Colonic mucosa (tissue), 4 donors: Measurements from ENCODE around the gene COPE. TPM values are rescaled to one million over a fixed set of nuclear protein-coding genes. Genes with fewer than 3 reads are reported as not detected.
A peak's percentile ranks its signal among the peaks of the same experiment; 100 is the strongest.

Experiments used
- DNase-seq: peaks from one replicate; pipeline ENCODE4 v3.0.0-alpha.2; 2020
- H3K27ac ChIP-seq: fragments of 200-600 bp; one replicate; pipeline ENCODE4 v1.8.0; 2021
- H3K27me3 ChIP-seq: fragments of 200-600 bp; one replicate; pipeline ENCODE4 v1.8.0; 2021
- H3K36me3 ChIP-seq: fragments of 200-600 bp; one replicate; pipeline ENCODE4 v1.8.0; 2021
- H3K4me1 ChIP-seq: fragments of 200-600 bp; one replicate; pipeline ENCODE4 v1.8.0; 2021; ENCODE audit warnings: mild to moderate bottlenecking
- H3K4me3 ChIP-seq: fragments of 200-600 bp; one replicate; pipeline ENCODE4 v1.8.0; 2021
- H3K9ac ChIP-seq, 2 donors: one replicate each; pipeline ENCODE4 v1.7.0; 2013; ENCODE audit warnings: control low read depth in 2 of 2, low read depth in 2 of 2, low read length in 2 of 2
- H3K9me3 ChIP-seq: fragments of 200-600 bp; one replicate; pipeline ENCODE4 v1.8.0; 2021
- intact Hi-C: fragments of 100-400 bp; cut with DNase I; formaldehyde crosslinking; loops from one replicate; pipeline ENCODE4 v1.14.1; 2022
- total RNA-seq, 2 donors: library from RNA; stranded (reverse); fragmentation: NEBNext Ultra II Directional in 1 of 2; extraction: Animal tissue kit (Norgen Biotek cat#: 25700) in 1 of 2; gene quantifications; one replicate each; pipeline ENCODE4 v1.2.1, GENCODE V29; 2021
- TF ChIP-seq, protein P1 (sequence below): fragments of 200-600 bp; IDR thresholded peaks from one replicate; pipeline ENCODE4 v1.8.0; 2022; ENCODE audit warnings: antibody characterized with exemption, mild to moderate bottlenecking
- donor health status: healthy.
- donor health status: DM: no; HTN: no; CAD: no.
- donor health status: DM: no; HTN: no; CAD: no.

COPE gene
- total RNA-seq, 2 donors from 2014 or later: 218 to 295 TPM

DNA sequence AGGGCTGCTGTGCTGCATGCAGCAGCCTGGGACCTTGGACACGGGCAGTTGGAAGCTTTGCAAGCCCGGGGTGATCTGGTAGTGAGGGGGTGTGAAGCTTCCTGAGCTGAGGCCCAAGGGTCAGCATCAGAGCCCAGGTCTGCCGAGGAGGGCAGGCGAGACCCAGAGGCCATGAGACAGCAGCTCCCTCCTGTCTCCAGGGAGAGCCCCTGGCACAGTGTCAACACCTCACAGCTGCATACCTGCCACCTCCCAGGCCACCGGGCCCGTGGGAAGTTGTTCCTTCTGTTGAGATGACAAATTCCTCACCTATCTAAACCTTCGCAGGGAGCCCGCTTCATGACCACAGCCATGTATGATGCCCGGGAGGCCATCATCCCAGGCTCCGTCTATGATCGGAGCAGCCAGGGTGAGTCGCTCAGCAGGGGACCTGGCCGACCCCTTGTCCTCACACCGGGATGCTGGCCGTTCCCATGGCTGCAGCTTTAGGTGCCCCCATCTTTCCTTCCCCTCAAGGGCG, 55.3 kb downstream of the COPE start:
- peaks cover 54% of the 10 kb centered on the region for H3K36me3 ChIP-seq

DNA sequence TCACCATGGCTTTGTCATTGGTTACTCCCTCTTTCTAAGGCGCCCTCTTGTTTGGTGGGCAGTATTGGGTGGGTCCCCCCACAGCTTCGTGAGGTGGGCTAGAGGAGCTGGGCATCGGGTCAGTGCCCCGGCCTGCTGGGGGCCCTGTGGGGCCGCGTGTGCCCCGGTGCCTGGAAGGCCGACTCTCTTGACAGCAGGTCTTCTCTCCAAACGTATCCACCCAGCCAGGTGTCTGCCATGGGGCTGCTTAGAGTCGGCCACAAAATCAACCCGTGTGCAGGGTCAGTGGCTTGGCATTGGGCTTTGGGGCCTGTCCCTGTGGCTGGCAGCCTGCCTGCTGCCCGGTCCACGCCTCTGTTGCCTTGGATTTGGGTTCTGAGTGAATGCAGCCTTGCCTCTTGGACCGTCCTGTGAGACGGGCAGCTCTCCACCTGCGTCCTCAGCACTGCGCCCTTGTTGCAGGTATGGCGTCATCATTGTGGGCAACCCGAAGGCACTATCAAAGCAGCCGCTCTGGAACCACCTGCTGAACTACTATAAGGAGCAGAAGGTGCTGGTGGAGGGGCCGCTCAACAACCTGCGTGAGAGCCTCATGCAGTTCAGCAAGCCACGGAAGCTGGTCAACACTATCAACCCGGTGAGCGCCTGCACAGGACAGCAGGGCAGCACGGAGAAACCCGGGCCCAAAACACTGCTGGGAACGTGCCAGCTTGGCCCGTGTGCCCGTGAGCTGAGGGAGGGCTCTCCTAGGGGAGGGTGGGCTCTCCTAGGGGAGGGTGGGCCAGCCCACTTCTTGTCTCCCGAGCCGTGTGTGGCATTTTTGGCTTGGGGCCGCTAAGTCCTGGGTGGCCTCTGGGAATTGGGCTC, 56.0 kb downstream of the COPE start:
- Histone ChIP-seq H3K9me3 (no peaks in the 10 kb centered on the region), H3K4me3 (no peak overlapping the region), H3K36me3 (peaks cover 54% of the 10 kb centered on the region), H3K9ac (no peak overlapping the region), H3K27ac (no peak overlapping the region), H3K4me1 (no peaks in the 10 kb centered on the region), H3K27me3 (no peaks in the 10 kb centered on the region)
- TF ChIP-seq, protein P1, sequence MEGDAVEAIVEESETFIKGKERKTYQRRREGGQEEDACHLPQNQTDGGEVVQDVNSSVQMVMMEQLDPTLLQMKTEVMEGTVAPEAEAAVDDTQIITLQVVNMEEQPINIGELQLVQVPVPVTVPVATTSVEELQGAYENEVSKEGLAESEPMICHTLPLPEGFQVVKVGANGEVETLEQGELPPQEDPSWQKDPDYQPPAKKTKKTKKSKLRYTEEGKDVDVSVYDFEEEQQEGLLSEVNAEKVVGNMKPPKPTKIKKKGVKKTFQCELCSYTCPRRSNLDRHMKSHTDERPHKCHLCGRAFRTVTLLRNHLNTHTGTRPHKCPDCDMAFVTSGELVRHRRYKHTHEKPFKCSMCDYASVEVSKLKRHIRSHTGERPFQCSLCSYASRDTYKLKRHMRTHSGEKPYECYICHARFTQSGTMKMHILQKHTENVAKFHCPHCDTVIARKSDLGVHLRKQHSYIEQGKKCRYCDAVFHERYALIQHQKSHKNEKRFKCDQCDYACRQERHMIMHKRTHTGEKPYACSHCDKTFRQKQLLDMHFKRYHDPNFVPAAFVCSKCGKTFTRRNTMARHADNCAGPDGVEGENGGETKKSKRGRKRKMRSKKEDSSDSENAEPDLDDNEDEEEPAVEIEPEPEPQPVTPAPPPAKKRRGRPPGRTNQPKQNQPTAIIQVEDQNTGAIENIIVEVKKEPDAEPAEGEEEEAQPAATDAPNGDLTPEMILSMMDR: no peak
- intact Hi-C loops: no loop called here
- DNase-seq: peak; percentile 15

More for the DNA sequence above, 55.3 kb downstream of the COPE start:
- intact Hi-C loops: no loop called here
- no peaks in the 10 kb centered on the region for H3K4me1 ChIP-seq
- TF ChIP-seq, protein P1: no peak
- H3K4me3 ChIP-seq: no peak overlapping the region
- H3K27ac ChIP-seq: no peak overlapping the region
- no peak overlapping the region for H3K9ac ChIP-seq
- peak; percentile 17 for DNase-seq
- no peaks in the 10 kb centered on the region for H3K27me3 ChIP-seq
- no peaks in the 10 kb centered on the region for H3K9me3 ChIP-seq

DNA sequence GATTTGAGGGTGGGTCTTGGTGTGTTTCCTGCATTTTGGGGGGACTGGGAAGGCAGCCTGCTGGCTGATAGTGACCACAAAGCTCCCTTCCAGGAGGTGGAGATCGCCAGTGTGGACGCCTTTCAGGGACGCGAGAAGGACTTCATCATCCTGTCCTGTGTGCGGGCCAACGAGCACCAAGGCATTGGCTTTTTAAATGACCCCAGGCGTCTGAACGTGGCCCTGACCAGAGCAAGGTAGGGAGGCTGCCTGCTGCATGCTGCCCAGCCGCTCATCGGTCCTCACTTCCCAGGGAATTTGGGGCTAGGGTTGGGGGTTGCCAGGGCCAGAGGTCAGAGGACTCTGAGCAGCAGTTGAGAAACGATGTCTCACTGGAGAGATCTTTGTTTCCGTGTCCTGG, 57.3 kb downstream of the COPE start:
- H3K27me3 ChIP-seq: no peaks in the 10 kb centered on the region
- no peaks in the 10 kb centered on the region for H3K9me3 ChIP-seq
- H3K4me3 ChIP-seq: no peak overlapping the region
- TF ChIP-seq, protein P1: no peak
- no peak for DNase-seq
- no peak overlapping the region for H3K27ac ChIP-seq
- H3K9ac ChIP-seq: no peak overlapping the region
- peaks cover 53% of the 10 kb centered on the region for H3K36me3 ChIP-seq
- intact Hi-C loops: no loop called here
- H3K4me1 ChIP-seq: no peaks in the 10 kb centered on the region

DNA sequence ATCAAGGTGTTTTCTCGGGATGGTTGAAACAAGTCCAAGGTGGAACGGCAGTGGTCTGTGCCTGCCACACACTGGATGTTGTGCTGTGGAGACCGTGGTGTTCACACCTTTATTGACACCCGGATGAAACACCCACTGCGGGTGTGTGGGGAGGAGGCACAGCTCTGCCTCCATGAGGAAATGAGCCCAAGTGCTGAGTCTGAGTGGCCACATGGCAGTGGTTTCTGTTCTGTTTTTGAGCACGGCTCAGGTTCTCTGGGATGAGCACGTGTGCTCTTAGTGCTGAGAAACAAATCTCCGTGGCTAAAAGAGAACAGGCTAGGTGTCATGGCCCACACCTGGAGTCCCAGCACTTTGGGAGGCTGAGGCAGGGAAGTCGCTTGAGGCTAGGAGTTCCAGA, 58.0 kb downstream of the COPE start:
- H3K36me3 ChIP-seq: peaks cover 59% of the 10 kb centered on the region
- H3K27me3 ChIP-seq: no peaks in the 10 kb centered on the region
- H3K4me1 ChIP-seq: no peaks in the 10 kb centered on the region
- TF ChIP-seq, protein P1: no peak
- no peak overlapping the region for H3K4me3 ChIP-seq
- intact Hi-C loops: no loop called here
- H3K27ac ChIP-seq: no peak overlapping the region
- peak; percentile 15 for DNase-seq
- no peak overlapping the region for H3K9ac ChIP-seq
- H3K9me3 ChIP-seq: no peaks in the 10 kb centered on the region

- no peak overlapping the region for H3K9ac ChIP-seq
- H3K4me1 ChIP-seq: no peaks in the 10 kb centered on the region
- intact Hi-C loops: no loop called here
- H3K4me3 ChIP-seq: no peak overlapping the region
- TF ChIP-seq, protein P1: no peak
- H3K27me3 ChIP-seq: no peaks in the 10 kb centered on the region
- peak; percentile 16 for DNase-seq
- H3K36me3 ChIP-seq: peaks cover 62% of the 10 kb centered on the region
- H3K9me3 ChIP-seq: no peaks in the 10 kb centered on the region
- no peak overlapping the region for H3K27ac ChIP-seq
Measured at GRCh38 chr19:18860725-18861124, 58.5 kb downstream of the COPE start.
